BLaER1 treated with 17β-estradiol and CSF1 and Interleukin-3, amounts not matched to agents 10 nM and 100 nM (cell line): ENCODE results near the gene SOST.
A peak's percentile ranks its signal among the peaks of the same experiment; 100 is the strongest.

Experiments used
- H3K27ac ChIP-seq, 11 experiments: shearing (Covaris generic); formaldehyde crosslinking; 2 replicates each; pipeline ENCODE4 v1.8.1; 2022
- H3K27me3 ChIP-seq, 11 experiments: shearing (Covaris generic); formaldehyde crosslinking; 2 replicates each; pipeline ENCODE4 v1.8.1; 2022
- H3K36me3 ChIP-seq, 11 experiments: shearing (Covaris generic); formaldehyde crosslinking; 2 replicates each; pipeline ENCODE4 v1.8.1; 2022
- H3K4me1 ChIP-seq, 10 experiments: shearing (Covaris generic); formaldehyde crosslinking; 2 replicates each; pipeline ENCODE4 v1.8.1; 2022
- H3K4me2 ChIP-seq, 11 experiments: shearing (Covaris generic); formaldehyde crosslinking; 2 replicates each; pipeline ENCODE4 v1.8.1; 2022
- H3K4me3 ChIP-seq, 10 experiments: shearing (Covaris generic); formaldehyde crosslinking; 2 replicates each; pipeline ENCODE4 v1.8.1; 2022
- H3K9ac ChIP-seq, 11 experiments: shearing (Covaris generic); formaldehyde crosslinking; 2 replicates each; pipeline ENCODE4 v1.8.1; 2022
- H3K9me3 ChIP-seq, 11 experiments: shearing (Covaris generic); formaldehyde crosslinking; replicated peaks in 1 of 11; 2 replicates each; pipeline ENCODE4 v1.8.1; 2022
- H4K20me1 ChIP-seq, 11 experiments: shearing (Covaris generic); formaldehyde crosslinking; 2 replicates each; pipeline ENCODE4 v1.8.1; 2022
- Cebpa-rat ChIP-seq, 11 experiments: shearing (Covaris generic); IDR thresholded peaks; 2 replicates each; pipeline ENCODE4 v1.8.1; 2022

Gene SOST

GRCh38 chr17:43766413-43767052 is 7.9 kb upstream of the SOST start:
- Histone ChIP-seq H3K4me2 (peak overlapping the region in 6 of 11 experiments; percentile 79 to 98 (median 92); a peak in 12 of 22 replicates), H3K4me1 (peaks cover 14 to 72% (median 53%) of the 10 kb centered on the region in 10 experiments), H3K9ac (no peak overlapping the region; a peak in 1 of 22 replicates), H3K4me3 (no peak overlapping the region), H4K20me1 (peaks cover 0 to 24% (median 0%) of the 10 kb centered on the region in 11 experiments; a peak in 3 of 22 replicates), H3K27ac (peak overlapping the region in 5 of 11 experiments; percentile 51 to 87 (median 83); a peak in 6 of 22 replicates), H3K27me3 (no peaks in the 10 kb centered on the region), H3K9me3 (peaks cover 0 to 14% (median 0%) of the 10 kb centered on the region in 11 experiments; a peak in 2 of 22 replicates), H3K36me3 (peaks cover 17 to 72% (median 44%) of the 10 kb centered on the region in 11 experiments; a peak in 21 of 22 replicates)
- no peak for TF ChIP-seq Cebpa-rat (IDR thresholded peaks at IDR 0.05)

GRCh38 chr17:43760254-43760852 is 1.8 kb upstream of the SOST start:
- H3K4me1 ChIP-seq, result peaks cover 15 to 29% (median 19%) of the 10 kb centered on the region in 10 experiments
- TF ChIP-seq Cebpa-rat (IDR thresholded peaks at IDR 0.05), result no peak
- no peak overlapping the region for H3K4me3 ChIP-seq
- H3K27ac ChIP-seq, result no peak overlapping the region
- peaks cover 0 to 13% (median 0%) of the 10 kb centered on the region in 11 experiments; a peak in 5 of 22 replicates for H3K36me3 ChIP-seq
- no peak overlapping the region for H3K9ac ChIP-seq
- H4K20me1 ChIP-seq, result peaks cover 0 to 46% (median 7%) of the 10 kb centered on the region in 11 experiments; a peak in 11 of 22 replicates
- H3K27me3 ChIP-seq, result peaks cover 24 to 48% (median 41%) of the 10 kb centered on the region in 11 experiments
- H3K4me2 ChIP-seq, result no peak overlapping the region
- no peaks in the 10 kb centered on the region for H3K9me3 ChIP-seq

GRCh38 chr17:43759836-43760235 is 1.2 kb upstream of the SOST start:
- no peak overlapping the region for H3K4me2 ChIP-seq

GRCh38 chr17:43758086-43758485 is 505 bp downstream of the SOST start:
- Histone ChIP-seq H3K9ac (no peak overlapping the region), H4K20me1 (peaks cover 0 to 59% (median 9%) of the 10 kb centered on the region in 11 experiments; a peak in 9 of 22 replicates), H3K4me3 (no peak overlapping the region), H3K27ac (no peak overlapping the region), H3K4me1 (peaks cover 35 to 42% (median 38%) of the 10 kb centered on the region in 10 experiments), H3K4me2 (peak overlapping the region in 2 of 11 experiments; percentile 43 to 51; a peak in 2 of 22 replicates), H3K27me3 (peaks cover 46 to 70% (median 64%) of the 10 kb centered on the region in 11 experiments), H3K36me3 (no peaks in the 10 kb centered on the region), H3K9me3 (no peaks in the 10 kb centered on the region)
- TF ChIP-seq Cebpa-rat (IDR thresholded peaks at IDR 0.05), result no peak

More at GRCh38 chr17:43759836-43760235, 1.2 kb upstream of the SOST start:
- Histone ChIP-seq H3K36me3 (peaks cover 0 to 8% (median 0%) of the 10 kb centered on the region in 11 experiments; a peak in 2 of 22 replicates), H3K4me3 (no peak overlapping the region), H3K27me3 (peaks cover 29 to 53% (median 46%) of the 10 kb centered on the region in 11 experiments), H3K4me1 (peaks cover 20 to 29% (median 24%) of the 10 kb centered on the region in 10 experiments), H3K9ac (no peak overlapping the region), H3K9me3 (no peaks in the 10 kb centered on the region), H4K20me1 (peaks cover 0 to 51% (median 8%) of the 10 kb centered on the region in 11 experiments; a peak in 11 of 22 replicates), H3K27ac (no peak overlapping the region)
- no peak for TF ChIP-seq Cebpa-rat (IDR thresholded peaks at IDR 0.05)

GRCh38 chr17:43757171-43757660 is 1.4 kb downstream of the SOST start:
- TF ChIP-seq Cebpa-rat (IDR thresholded peaks at IDR 0.05), result no peak
- no peaks in the 10 kb centered on the region for H3K9me3 ChIP-seq
- H3K27me3 ChIP-seq, result peaks cover 48 to 77% (median 69%) of the 10 kb centered on the region in 11 experiments

GRCh38 chr17:43756201-43756600 is 2.4 kb downstream of the SOST start:
- Histone ChIP-seq H4K20me1 (peaks cover 0 to 59% (median 9%) of the 10 kb centered on the region in 11 experiments; a peak in 9 of 22 replicates), H3K36me3 (no peaks in the 10 kb centered on the region), H3K27ac (no peak overlapping the region), H3K9me3 (no peaks in the 10 kb centered on the region), H3K27me3 (peaks cover 48 to 81% (median 69%) of the 10 kb centered on the region in 11 experiments), H3K9ac (no peak overlapping the region), H3K4me1 (peaks cover 36 to 43% (median 38%) of the 10 kb centered on the region in 10 experiments), H3K4me2 (peak overlapping the region in 2 of 11 experiments; percentile 80 to 90; a peak in 4 of 22 replicates), H3K4me3 (0 out of 20 replicates have a peak overlapping the region, but pooled peaks of 1 of the 10 experiments have one; percentile 62)
- TF ChIP-seq Cebpa-rat (IDR thresholded peaks at IDR 0.05), result no peak

More at GRCh38 chr17:43757171-43757660, 1.4 kb downstream of the SOST start:
- no peak overlapping the region for H3K9ac ChIP-seq
- peaks cover 0 to 59% (median 9%) of the 10 kb centered on the region in 11 experiments; a peak in 9 of 22 replicates for H4K20me1 ChIP-seq
- H3K4me3 ChIP-seq, result no peak overlapping the region
- H3K36me3 ChIP-seq, result no peaks in the 10 kb centered on the region
- H3K4me1 ChIP-seq, result peaks cover 36 to 43% (median 38%) of the 10 kb centered on the region in 10 experiments
- no peak overlapping the region for H3K4me2 ChIP-seq
- no peak overlapping the region for H3K27ac ChIP-seq

- Histone ChIP-seq H3K4me3 (peak overlapping the region; percentile 18 to 62 (median 45); a peak in 19 of 20 replicates), H3K9me3 (no peaks in the 10 kb centered on the region), H3K4me1 (peaks cover 36 to 47% (median 39%) of the 10 kb centered on the region in 10 experiments), H3K27me3 (peaks cover 48 to 86% (median 69%) of the 10 kb centered on the region in 11 experiments), H3K27ac (no peak overlapping the region), H3K36me3 (no peaks in the 10 kb centered on the region), H3K4me2 (peak overlapping the region; percentile 78 to 95 (median 85)), H4K20me1 (peaks cover 0 to 59% (median 9%) of the 10 kb centered on the region in 11 experiments; a peak in 9 of 22 replicates), H3K9ac (peak overlapping the region in 6 of 11 experiments; percentile 7 to 49 (median 24); a peak in 6 of 22 replicates)
- TF ChIP-seq Cebpa-rat (IDR thresholded peaks at IDR 0.05), result no peak
Measured at GRCh38 chr17:43755389-43755875, 3.2 kb downstream of the SOST start.

GRCh38 chr17:43754947-43755346 is 3.6 kb downstream of the SOST start:
- Histone ChIP-seq H3K36me3 (no peaks in the 10 kb centered on the region), H3K9me3 (no peaks in the 10 kb centered on the region), H3K9ac (peak overlapping the region in 6 of 11 experiments; percentile 7 to 49 (median 24); a peak in 6 of 22 replicates), H3K4me1 (peaks cover 40 to 52% (median 44%) of the 10 kb centered on the region in 10 experiments), H3K4me3 (peak overlapping the region; percentile 18 to 62 (median 45); a peak in 19 of 20 replicates), H4K20me1 (peaks cover 0 to 56% (median 9%) of the 10 kb centered on the region in 11 experiments; a peak in 9 of 22 replicates), H3K27ac (no peak overlapping the region), H3K27me3 (peaks cover 48 to 85% (median 69%) of the 10 kb centered on the region in 11 experiments), H3K4me2 (peak overlapping the region; percentile 78 to 95 (median 85))
- TF ChIP-seq Cebpa-rat (IDR thresholded peaks at IDR 0.05), result no peak
